GM23338 (cell line): ENCODE data around the gene GOLGA6L2. TPM values are rescaled to one million over a fixed set of nuclear protein-coding genes. Genes with fewer than 3 reads are reported as not detected.

Experiments
- ATAC-seq: fragments of 200-7000 bp; cut with Tn5 transposase; 3 replicates; pipeline ENCODE4 v1.9.1; 2020
- DNase-seq: peaks from one replicate; pipeline ENCODE4 v3.0.0-alpha.2; 2015; ENCODE audit warnings: low spot score
- H2AFZ ChIP-seq: fragments of 200-600 bp; sonication (generic); 2 replicates; pipeline ENCODE4 v1.8.0; 2016; ENCODE audit warnings: antibody characterized with exemption, mild to moderate bottlenecking, moderate library complexity
- H3F3A ChIP-seq: fragments of 200-600 bp; sonication (generic); replicated peaks from 2 replicates; pipeline ENCODE4 v1.8.0; 2017; ENCODE audit warnings: antibody characterized with exemption, mixed run types, low read depth
- H3K27ac ChIP-seq: fragments of 200-600 bp; sonication (generic); 2 replicates; pipeline ENCODE4 v1.6.1; 2016; ENCODE audit warnings: low read depth
- H3K27me3 ChIP-seq: fragments of 200-600 bp; sonication (generic); 2 replicates; pipeline ENCODE4 v1.8.0; 2016; ENCODE audit warnings: mild to moderate bottlenecking, mixed run types, moderate library complexity; ENCODE audit not compliant: insufficient read depth
- H3K36me3 ChIP-seq: fragments of 200-600 bp; sonication (generic); 2 replicates; pipeline ENCODE4 v1.8.0; 2016; ENCODE audit warnings: mild to moderate bottlenecking; ENCODE audit not compliant: insufficient read depth
- H3K4me1 ChIP-seq: fragments of 200-600 bp; sonication (generic); 2 replicates; pipeline ENCODE4 v1.8.0; 2016; ENCODE audit warnings: mild to moderate bottlenecking, moderate library complexity; ENCODE audit not compliant: insufficient read depth
- H3K4me2 ChIP-seq: fragments of 200-600 bp; sonication (generic); 2 replicates; pipeline ENCODE4 v1.7.1; 2017; ENCODE audit warnings: mixed run types
- H3K4me3 ChIP-seq: fragments of 200-600 bp; sonication (generic); 2 replicates; pipeline ENCODE4 v1.6.1; 2016; ENCODE audit warnings: mixed run types
- H3K79me2 ChIP-seq: fragments of 200-600 bp; sonication (generic); replicated peaks from 2 replicates; pipeline ENCODE4 v1.8.0; 2017; ENCODE audit warnings: mild to moderate bottlenecking; ENCODE audit not compliant: insufficient read depth
- H3K9me2 ChIP-seq: fragments of 200-600 bp; sonication (generic); 2 replicates; pipeline ENCODE4 v1.8.0; 2017; ENCODE audit not compliant: insufficient read depth
- H4K20me1 ChIP-seq: fragments of 200-600 bp; sonication (generic); replicated peaks from 2 replicates; pipeline ENCODE4 v1.8.0; 2017; ENCODE audit warnings: mild to moderate bottlenecking; ENCODE audit not compliant: insufficient read depth
- H3K27ac Mint-ChIP-seq: 2 replicates; pipeline ENCODE4 v1.8.0; 2020; ENCODE audit warnings: inconsistent platforms, mild to moderate bottlenecking, moderate library complexity, mixed read lengths
- H3K27me3 Mint-ChIP-seq: 3 replicates; pipeline ENCODE4 v1.8.0; 2022; ENCODE audit warnings: low read depth, mild to moderate bottlenecking, moderate library complexity, mixed read lengths, inconsistent platforms; ENCODE audit not compliant: insufficient read depth, poor library complexity
- H3K36me3 Mint-ChIP-seq: 3 replicates; pipeline ENCODE4 v1.8.0; 2021; ENCODE audit warnings: low read depth, mild to moderate bottlenecking, inconsistent platforms, moderate library complexity, mixed read lengths
- H3K4me1 Mint-ChIP-seq: 3 replicates; pipeline ENCODE4 v1.8.0; 2020; ENCODE audit warnings: mild to moderate bottlenecking, inconsistent platforms, mixed read lengths
- H3K4me3 Mint-ChIP-seq: 3 replicates; pipeline ENCODE4 v1.8.0; 2021; ENCODE audit warnings: moderate library complexity, mild to moderate bottlenecking, inconsistent platforms, mixed read lengths
- H3K9me3 Mint-ChIP-seq: 3 replicates; pipeline ENCODE4 v1.8.0; 2020; ENCODE audit warnings: moderate library complexity, mild to moderate bottlenecking, inconsistent platforms, mixed read lengths
- CREB1 ChIP-seq: fragments of 250-450 bp; sonication (Bioruptor Pico); IDR thresholded peaks from 2 replicates; pipeline ENCODE4 v1.5.0; 2020; ENCODE audit warnings: low read depth, mild to moderate bottlenecking, moderate library complexity
- EZH2 ChIP-seq: fragments of 200-600 bp; sonication (generic); IDR thresholded peaks from one replicate; pipeline ENCODE4 v1.8.0; 2017; ENCODE audit warnings: antibody characterized with exemption, mild to moderate bottlenecking, low read depth; ENCODE audit not compliant: unreplicated experiment
- EZH2phosphoT487 ChIP-seq: fragments of 200-600 bp; sonication (generic); IDR thresholded peaks from one replicate; pipeline ENCODE4 v1.8.1; 2018; ENCODE audit warnings: antibody characterized with exemption; ENCODE audit not compliant: unreplicated experiment
- JUNB ChIP-seq: IDR thresholded peaks from one replicate; pipeline ENCODE4 v1.6.1; 2016; ENCODE audit warnings: antibody characterized with exemption; ENCODE audit not compliant: unreplicated experiment
- NANOG ChIP-seq: IDR thresholded peaks from 2 replicates; pipeline ENCODE4 v1.6.1; 2016; ENCODE audit warnings: antibody characterized with exemption, borderline replicate concordance
- STAT1 ChIP-seq: IDR thresholded peaks from one replicate; pipeline ENCODE4 v1.6.1; 2016; ENCODE audit warnings: antibody characterized with exemption; ENCODE audit not compliant: unreplicated experiment
- ZNF114 ChIP-seq: fragments of 250-450 bp; sonication (Bioruptor Pico); IDR thresholded peaks from 2 replicates; pipeline ENCODE4 v1.5.0; 2020; ENCODE audit warnings: mild to moderate bottlenecking, moderate library complexity
- ZNF331 ChIP-seq: fragments of 250-450 bp; sonication (Bioruptor Pico); IDR thresholded peaks from 2 replicates; pipeline ENCODE4 v1.5.0; 2020; ENCODE audit warnings: low read depth, mild to moderate bottlenecking, moderate library complexity
- ZNF462 ChIP-seq: fragments of 250-450 bp; sonication (Bioruptor Pico); IDR thresholded peaks from 2 replicates; pipeline ENCODE4 v1.5.0; 2020; ENCODE audit warnings: mild to moderate bottlenecking, moderate library complexity
- polyA plus RNA-seq: library from polyadenylated mRNA; unstranded; fragments of >200 nt; fragmentation: Nextera tagmentation; extraction: Ambion mirVana; gene quantifications from 2 replicates; pipeline ENCODE4 v1.2.1, GENCODE V29; 2016
- total RNA-seq: library from RNA; depleted of rRNA; stranded (reverse); fragments of >200 nt; shearing (Covaris generic); gene quantifications from 2 replicates; pipeline ENCODE4 v1.2.3, GENCODE V29; 2014

The GOLGA6L2 gene
- total and polyA plus RNA-seq, 2 experiments from 2014 or later, result not detected

GRCh38 chr15:23402544-23402943 is 44.5 kb downstream of the GOLGA6L2 start (continued):
- TF ChIP-seq ZNF462, result no peak

DNA sequence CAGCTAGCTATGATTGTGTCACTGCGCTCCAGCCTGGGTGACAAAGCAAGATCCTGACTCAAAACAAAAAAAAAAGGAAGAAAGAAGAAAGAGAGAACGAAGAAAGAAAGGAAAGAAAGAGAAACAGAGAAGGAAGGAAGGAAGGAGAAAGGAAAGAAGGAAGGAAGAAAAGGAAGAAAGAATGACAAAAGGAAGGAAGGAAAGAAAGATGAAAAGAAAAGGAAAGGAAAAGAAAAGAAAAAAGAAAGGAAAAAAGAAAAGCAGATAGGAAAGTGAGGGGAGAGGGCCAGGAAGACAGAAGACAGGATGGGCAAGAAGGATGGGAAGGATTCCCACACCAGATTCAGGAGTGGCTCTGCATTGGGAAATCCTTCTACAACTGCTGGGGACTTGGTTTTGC is 44.9 kb downstream of the GOLGA6L2 start:
- no peaks in the 10 kb centered on the region for H4K20me1 ChIP-seq
- Mint-ChIP-seq H3K27me3 (peaks cover 2% of the 10 kb centered on the region), H3K4me3 (no peak overlapping the region), H3K36me3 (peaks cover 2% of the 10 kb centered on the region; the same call in 2 of the 3 replicates), H3K27ac (no peak overlapping the region; the same call in 1 of the 2 replicates), H3K9me3 (peaks cover 78% of the 10 kb centered on the region), H3K4me1 (no peaks in the 10 kb centered on the region; the same call in 1 of the 3 replicates)
- H3K79me2 ChIP-seq, result no peaks in the 10 kb centered on the region
- no peak overlapping the region for H2AFZ ChIP-seq
- H3F3A ChIP-seq, result no peaks in the 10 kb centered on the region
- H3K27ac ChIP-seq, result no peak overlapping the region
- no peak overlapping the region for H3K4me3 ChIP-seq
- no peaks in the 10 kb centered on the region for H3K36me3 ChIP-seq
- H3K27me3 ChIP-seq, result no peaks in the 10 kb centered on the region
- DNase-seq (no peak), ATAC-seq (no peak)
- H3K4me2 ChIP-seq, result no peak overlapping the region
- H3K9me2 ChIP-seq, result no peaks in the 10 kb centered on the region; the same call in 1 of the 2 replicates
- H3K4me1 ChIP-seq, result no peaks in the 10 kb centered on the region
- TF ChIP-seq JUNB (no peak), STAT1 (no peak), ZNF331 (CRISPR knock-in tag) (no peak), ZNF114 (no peak), EZH2 (no peak), EZH2phosphoT487 (no peak), ZNF462 (no peak), NANOG (no peak), CREB1 (no peak)
